Stimulated activated CD4-positive, alpha-beta T cell treated with anti-CD3 and anti-CD28 coated beads, Interleukin-1b, Interleukin-23, amount 100 ng/mL, for 24 hours (primary cell): ENCODE results near the gene OR2V1.
"Not testable (repeated sequence)": the region's sequence is repeated elsewhere in the genome, so short reads cannot be mapped to it uniquely, and the experiment has no call there.

Source experiments
- DNase-seq, 4 experiments: peaks; one replicate each; pipeline ENCODE4 v3.0.0-alpha.2; 2020; ENCODE audit warnings: low read depth in 4 of 4, low spot score in 1 of 4

Gene OR2V1

GRCh38 chr5:181104606-181105390 is 26.2 kb downstream of the OR2V1 start:
- DNase-seq = not testable (repeated sequence)

DNA sequence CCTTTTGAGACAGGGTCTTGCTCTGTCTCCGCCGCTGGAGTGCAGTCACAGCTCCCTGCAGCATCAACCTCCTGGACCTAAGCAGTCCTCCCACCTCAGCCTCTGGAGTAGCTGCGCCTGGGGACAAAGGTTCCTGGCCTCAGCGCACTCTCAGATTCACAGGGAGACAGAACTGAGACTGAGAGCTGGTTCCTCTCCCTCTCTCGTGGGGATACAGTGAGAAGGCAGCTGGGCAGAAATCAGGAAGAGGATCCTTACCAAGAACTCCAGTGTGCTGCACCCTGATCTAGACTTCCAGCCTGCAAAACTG is 26.8 kb downstream of the OR2V1 start:
- not testable (repeated sequence) for DNase-seq

DNA sequence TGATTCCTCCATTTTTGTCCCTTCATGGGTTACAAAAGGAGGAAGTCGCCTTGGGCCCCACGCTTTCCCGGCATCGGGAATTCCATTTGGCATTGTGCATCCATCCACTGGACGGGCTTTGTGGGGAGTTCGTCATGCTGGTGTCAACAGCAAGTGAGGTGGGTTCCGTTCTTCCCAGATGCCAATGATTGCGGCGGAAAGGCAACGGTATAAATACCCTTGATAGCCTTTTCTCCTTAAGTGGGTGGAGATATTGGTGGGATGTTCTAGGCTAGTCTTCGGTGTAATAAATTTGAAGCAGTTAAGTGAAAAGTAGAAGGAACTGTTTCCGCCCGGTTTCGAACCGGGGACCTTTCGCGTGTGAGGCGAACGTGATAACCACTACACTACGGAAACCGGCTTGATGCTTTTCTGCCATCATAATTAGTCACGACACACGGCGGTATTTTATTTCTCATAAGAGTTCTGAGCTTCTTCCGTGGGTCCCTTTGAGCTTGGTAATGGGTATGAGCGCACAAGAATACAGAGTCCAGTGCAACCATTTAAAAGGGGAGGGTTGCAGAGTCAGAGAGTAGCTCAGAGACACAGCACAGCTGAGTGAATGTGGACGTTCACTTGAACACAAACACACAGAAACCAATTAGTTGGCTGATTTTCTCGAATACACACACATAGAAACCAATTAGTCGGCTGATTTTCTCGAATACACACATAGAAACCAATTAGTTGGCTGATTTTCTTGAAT is 28.9 kb downstream of the OR2V1 start:
- DNase-seq = not testable (repeated sequence)

- not testable (repeated sequence) for DNase-seq
Measured at GRCh38 chr5:181101030-181101641, 29.8 kb downstream of the OR2V1 start.

DNA sequence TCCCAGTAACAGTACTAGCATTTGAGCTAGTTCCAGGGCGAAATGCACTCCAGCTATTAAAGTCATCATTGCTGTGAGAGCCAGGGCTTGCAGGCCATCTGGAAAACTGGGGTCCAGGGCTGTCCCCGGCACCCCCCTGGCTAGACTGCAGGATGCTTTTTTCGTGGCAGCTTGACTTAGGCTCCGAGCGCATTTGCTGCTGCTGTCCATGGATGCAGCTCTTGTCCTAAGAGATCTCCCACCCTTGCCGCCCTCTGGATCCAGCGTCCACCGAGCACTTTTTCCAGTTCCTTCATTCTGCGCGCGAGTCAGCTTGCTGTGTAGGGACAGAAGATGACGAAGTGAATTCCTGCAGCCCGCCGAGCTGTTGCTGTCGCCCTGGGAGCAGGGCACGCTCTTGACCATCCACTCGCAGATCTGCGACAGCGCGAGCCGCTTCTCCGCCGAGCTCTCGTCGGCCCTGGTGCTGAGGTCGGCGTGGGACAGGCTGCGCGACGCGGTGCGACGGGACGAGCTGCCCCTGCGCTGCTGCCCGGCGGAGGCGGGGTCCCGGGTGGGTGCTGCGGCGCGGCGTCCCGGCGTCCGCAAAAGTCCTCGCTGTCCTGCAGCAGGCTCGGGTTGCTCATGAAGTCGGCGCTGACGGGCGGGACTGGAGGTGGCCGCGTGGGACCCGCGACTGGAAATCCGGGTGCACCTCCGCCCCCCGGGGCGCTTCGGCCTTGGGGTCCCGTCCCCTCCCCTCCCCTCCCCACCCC is 30.7 kb downstream of the OR2V1 start:
- no peak for DNase-seq

DNA sequence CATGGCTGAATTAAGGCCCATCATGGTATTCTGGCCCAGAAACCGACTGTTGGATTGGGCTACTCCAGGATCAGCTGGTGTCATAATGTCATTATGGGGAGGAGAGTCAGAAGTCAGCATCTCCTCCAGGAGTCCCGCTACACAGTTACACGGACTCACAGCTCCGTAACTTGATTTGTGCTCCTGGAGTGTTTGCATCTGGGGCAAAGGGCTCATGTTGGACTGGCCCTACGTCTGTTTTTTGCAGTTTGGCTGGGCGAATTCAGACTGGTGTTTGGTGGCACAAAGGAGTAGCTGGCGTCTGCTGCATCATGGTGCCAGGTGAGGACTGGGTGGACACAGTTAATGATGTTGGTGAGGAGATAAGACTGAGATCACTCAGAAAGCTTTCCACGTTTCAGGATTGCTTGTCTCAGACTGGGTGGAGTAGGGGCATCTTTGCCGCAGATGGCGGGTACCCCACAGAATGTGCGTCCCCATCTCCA is 31.3 kb downstream of the OR2V1 start:
- DNase-seq = no peak

DNA sequence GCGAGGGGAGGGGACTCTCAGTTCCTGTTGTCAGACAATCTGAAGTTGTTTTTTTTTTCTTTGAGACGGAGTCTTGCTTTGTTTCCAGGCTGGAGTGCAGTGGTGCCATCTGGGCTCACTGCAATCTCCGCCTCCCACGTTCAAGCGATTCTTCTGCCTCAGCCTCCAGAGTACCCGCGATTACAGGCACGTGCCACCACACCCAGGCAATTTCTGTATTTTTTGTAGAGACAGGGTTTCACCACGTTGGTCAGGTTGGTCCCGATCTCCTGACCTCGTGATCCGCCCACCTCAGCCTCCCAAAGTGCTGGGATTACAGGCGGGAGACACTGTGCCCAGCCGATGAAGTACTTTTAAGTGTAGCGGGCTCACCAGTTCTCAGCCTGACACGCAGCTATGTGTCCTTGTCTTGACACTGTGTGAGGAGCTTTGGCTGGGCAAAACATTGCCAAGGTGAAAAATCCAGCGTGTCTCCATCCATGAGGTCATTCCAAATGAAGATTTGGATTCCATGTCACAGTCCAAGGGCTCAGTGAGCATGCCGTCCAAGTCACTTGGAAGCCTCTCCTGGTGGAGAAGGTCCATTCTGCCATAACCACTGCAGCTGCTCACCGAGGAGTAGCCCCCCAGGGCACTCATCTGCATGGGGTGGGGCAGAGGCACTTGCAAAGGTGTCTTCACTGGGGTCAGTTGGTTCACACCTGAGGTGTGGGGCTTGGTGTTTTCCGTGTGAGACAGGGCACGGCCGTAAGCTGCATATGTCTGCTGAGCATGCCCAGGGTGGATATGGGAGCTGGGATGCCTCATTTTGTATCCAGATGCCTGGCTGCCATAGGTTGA is 32.0 kb downstream of the OR2V1 start:
- no peak for DNase-seq

- not testable (repeated sequence) for DNase-seq
Measured at GRCh38 chr5:181097759-181098491, 33.0 kb downstream of the OR2V1 start.

GRCh38 chr5:181097383-181097753 is 33.6 kb downstream of the OR2V1 start:
- not testable (repeated sequence) for DNase-seq

DNA sequence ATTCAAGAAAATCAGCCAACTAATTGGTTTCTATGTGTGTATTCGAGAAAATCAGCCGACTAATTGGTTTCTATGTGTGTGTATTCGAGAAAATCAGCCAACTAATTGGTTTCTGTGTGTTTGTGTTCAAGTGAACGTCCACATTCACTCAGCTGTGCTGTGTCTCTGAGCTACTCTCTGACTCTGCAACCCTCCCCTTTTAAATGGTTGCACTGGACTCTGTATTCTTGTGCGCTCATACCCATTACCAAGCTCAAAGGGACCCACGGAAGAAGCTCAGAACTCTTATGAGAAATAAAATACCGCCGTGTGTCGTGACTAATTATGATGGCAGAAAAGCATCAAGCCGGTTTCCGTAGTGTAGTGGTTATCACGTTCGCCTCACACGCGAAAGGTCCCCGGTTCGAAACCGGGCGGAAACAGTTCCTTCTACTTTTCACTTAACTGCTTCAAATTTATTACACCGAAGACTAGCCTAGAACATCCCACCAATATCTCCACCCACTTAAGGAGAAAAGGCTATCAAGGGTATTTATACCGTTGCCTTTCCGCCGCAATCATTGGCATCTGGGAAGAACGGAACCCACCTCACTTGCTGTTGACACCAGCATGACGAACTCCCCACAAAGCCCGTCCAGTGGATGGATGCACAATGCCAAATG is 34.1 kb downstream of the OR2V1 start:
- DNase-seq = not testable (repeated sequence)

- DNase-seq = not testable (repeated sequence)
Measured at GRCh38 chr5:181095162-181095561, 35.8 kb downstream of the OR2V1 start.

- no peak for DNase-seq
Measured at GRCh38 chr5:181092428-181092827, 38.5 kb downstream of the OR2V1 start.

GRCh38 chr5:181088289-181088688 is 42.7 kb downstream of the OR2V1 start:
- no peak for DNase-seq

DNA sequence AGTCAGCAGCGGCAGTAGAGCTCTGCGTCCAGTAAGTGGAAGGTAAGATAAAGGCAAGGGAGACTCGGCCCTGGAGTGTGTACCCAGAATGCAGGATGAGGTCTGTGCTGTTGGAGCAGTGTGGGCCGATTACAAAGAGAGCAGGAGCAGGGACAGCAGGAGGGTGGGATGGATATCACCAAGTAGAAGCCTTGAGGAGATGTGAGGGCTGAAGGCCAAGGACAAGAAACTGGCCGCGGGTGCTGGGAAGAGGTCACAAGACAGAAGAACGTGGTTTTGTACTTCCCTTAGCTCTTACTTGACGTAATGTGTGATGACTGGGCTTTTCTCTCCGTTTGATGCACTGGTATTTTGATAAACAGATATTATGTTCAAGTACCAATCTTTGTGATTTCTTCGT is 43.7 kb downstream of the OR2V1 start:
- no peak for DNase-seq

DNA sequence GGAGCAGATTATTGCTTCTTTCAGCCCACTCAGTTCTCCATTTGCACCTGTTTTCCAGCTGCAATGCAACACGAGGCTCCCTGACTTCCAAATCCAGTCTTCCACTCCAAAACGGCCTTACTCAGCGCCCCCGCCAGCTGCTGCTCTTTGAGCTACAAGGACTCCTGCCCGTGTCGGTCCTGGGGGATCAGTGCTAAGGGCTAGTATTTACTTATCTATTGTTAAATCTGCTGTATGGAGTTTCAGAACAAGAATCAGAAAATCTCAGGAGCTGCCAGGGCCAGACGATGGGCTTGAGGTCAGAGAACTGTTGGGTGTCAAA is 44.1 kb downstream of the OR2V1 start:
- DNase-seq = no peak

- no peak for DNase-seq
Measured at GRCh38 chr5:181086026-181086883, 44.7 kb downstream of the OR2V1 start.

DNA sequence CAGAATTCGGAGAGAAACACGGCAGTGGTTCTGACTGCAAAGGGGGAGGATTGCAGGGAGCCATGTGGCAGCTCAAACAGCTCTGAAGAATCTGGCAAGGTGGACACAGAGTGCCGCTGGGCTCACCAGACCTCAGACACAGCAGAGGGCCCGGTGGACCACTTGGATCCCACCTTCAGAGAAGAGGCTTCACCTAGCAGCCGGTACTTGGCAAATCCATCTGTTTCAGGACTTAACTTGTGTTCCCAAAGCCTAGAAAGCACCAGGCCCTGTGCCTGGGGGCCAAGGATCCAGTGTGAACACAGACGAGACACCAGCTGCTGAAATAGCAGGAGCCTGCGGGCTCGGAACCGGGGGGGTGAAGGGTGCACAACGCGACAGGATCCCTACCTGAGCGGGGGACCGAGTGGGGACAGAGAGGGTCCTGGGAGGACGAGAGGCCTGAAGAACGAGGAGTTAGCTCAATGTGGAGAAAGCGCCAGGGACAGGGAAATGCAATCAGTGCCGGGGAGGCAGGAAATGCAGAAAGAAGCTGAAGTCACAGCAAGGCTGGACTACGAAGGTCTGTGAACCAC is 46.3 kb downstream of the OR2V1 start:
- no peak for DNase-seq

GRCh38 chr5:181081989-181082388 is 49.0 kb downstream of the OR2V1 start:
- DNase-seq = no peak
